GM19372 (cell line): ENCODE measurements around the gene PCDHB1.
"Not testable (repeated sequence)": the region's sequence is repeated elsewhere in the genome, so short reads cannot be mapped to it uniquely, and the experiment has no call there.

Experiments
- ATAC-seq: cut with Tn5 transposase; IDR thresholded peaks from one replicate; pipeline ENCODE4 v1.9.1; 2021; ENCODE audit warnings: mild to moderate bottlenecking, low read depth, moderate library complexity; ENCODE audit not compliant: unreplicated experiment

The PCDHB1 gene

GRCh38 chr5:141077826-141078225, 26.7 kb downstream of the PCDHB1 start:
- no peak for ATAC-seq

GRCh38 chr5:141082228-141082627, 31.1 kb downstream of the PCDHB1 start:
- ATAC-seq, result no peak

GRCh38 chr5:141084487-141084989, 33.4 kb downstream of the PCDHB1 start:
- ATAC-seq, result no peak

GRCh38 chr5:141094481-141095262, 43.5 kb downstream of the PCDHB1 start, which contains the start of gene PCDHB2:
Gene PCDHB2, plus strand, starts transcription at chr5:141094615. Its CDS starts 176 bp downstream, at chr5:141094791.
- ATAC-seq, result no peak

GRCh38 chr5:141095263-141095641, 44.1 kb downstream of the PCDHB1 start:
- ATAC-seq, result no peak

- not testable (repeated sequence) for ATAC-seq
Observed at GRCh38 chr5:141096181-141096580, 45.0 kb downstream of the PCDHB1 start.

- not testable (repeated sequence) for ATAC-seq
Observed at GRCh38 chr5:141096586-141096985, 45.4 kb downstream of the PCDHB1 start.

GRCh38 chr5:141100243-141100805, 49.1 kb downstream of the PCDHB1 start, which contains the start of gene PCDHB3:
Gene PCDHB3, plus strand, starts transcription at chr5:141100473. Its CDS starts 177 bp downstream, at chr5:141100650.
- ATAC-seq, result no peak

GRCh38 chr5:141101059-141101458, 49.9 kb downstream of the PCDHB1 start:
- no peak for ATAC-seq

- ATAC-seq, result not testable (repeated sequence)
Observed at GRCh38 chr5:141102070-141102469, 50.9 kb downstream of the PCDHB1 start.

- not testable (repeated sequence) for ATAC-seq
Observed at GRCh38 chr5:141102471-141102870, 51.3 kb downstream of the PCDHB1 start.

GRCh38 chr5:141105350-141105749, 54.2 kb downstream of the PCDHB1 start:
- no peak for ATAC-seq
